ENCODE measurements around the gene LEP. TPM values are rescaled to one million over a fixed set of nuclear protein-coding genes. Genes with fewer than 3 reads are reported as not detected.

The LEP gene
- total RNA-seq, 1 donor from 2014 or later: not detected

DNA sequence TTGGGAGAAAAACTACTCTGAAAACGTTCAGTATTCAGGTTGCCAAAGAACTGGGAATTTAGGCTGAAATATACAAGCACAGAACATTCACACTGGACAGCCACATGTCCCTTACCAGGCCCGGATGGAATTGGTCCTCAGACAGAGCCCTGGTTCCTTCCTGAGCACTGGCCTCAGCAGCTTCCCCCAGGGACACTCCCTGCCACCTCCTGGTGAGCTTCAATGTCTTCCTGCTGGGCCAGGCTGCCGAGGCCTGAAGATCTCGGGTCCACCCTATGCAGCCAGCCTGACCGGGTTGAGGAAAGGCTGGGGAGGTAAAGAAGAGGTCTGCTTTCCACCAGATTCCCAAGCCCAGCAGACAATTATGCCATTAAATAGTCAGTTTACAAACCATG is 24.8 kb downstream of the LEP start:
- ATAC-seq (no peak), DNase-seq (no peak)
- H3K27ac ChIP-seq: no peak overlapping the region

DNA sequence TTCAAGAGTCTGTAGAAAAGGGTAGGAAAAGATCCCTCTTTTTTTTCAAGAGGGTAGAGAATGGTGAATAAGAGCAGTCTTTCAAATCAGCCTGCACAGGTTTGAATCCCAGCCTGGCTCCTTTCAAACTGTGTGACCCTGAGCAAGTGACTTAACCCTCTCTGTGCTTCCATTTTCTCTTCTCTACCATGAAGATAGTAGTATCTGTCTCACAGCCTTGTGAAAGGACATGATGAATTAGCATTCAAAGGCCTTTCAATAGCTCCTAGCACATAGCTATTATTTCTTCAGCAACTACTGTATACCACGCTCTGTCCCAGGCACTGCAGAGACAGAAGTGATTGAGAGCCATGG is 25.4 kb downstream of the LEP start:
- H3K4me3 ChIP-seq: no peak overlapping the region
- no peak for TF ChIP-seq CTCF (IDR thresholded peaks at IDR 0.05)
- H3K4me1 ChIP-seq: peaks cover 20% of the 10 kb centered on the region
- intact Hi-C loops (cut with DNase I): no loop called here
- H3K36me3 ChIP-seq: no peaks in the 10 kb centered on the region
- no peaks in the 10 kb centered on the region for H3K9me3 ChIP-seq
- DNase-seq: no peak
- H3K27ac ChIP-seq: no peak overlapping the region
- peaks cover 40% of the 10 kb centered on the region for H3K27me3 ChIP-seq (ENCODE audit: low read depth)
- ATAC-seq: peak in 1 of 2 donors; percentile 6

More for the DNA sequence above, 24.8 kb downstream of the LEP start:
- peaks cover 34% of the 10 kb centered on the region for H3K27me3 ChIP-seq (ENCODE audit: low read depth)
- no peaks in the 10 kb centered on the region for H3K9me3 ChIP-seq
- peaks cover 14% of the 10 kb centered on the region for H3K4me1 ChIP-seq
- no peak for TF ChIP-seq CTCF (IDR thresholded peaks at IDR 0.05)
- H3K4me3 ChIP-seq: no peak overlapping the region
- intact Hi-C loops (cut with DNase I): no loop called here
- H3K36me3 ChIP-seq: no peaks in the 10 kb centered on the region

GRCh38 chr7:128266883-128267594 is 26.0 kb downstream of the LEP start:
- no peak for TF ChIP-seq CTCF (IDR thresholded peaks at IDR 0.05)
- peak overlapping the region; percentile 16 for H3K4me3 ChIP-seq
- no peaks in the 10 kb centered on the region for H3K36me3 ChIP-seq
- H3K9me3 ChIP-seq: no peaks in the 10 kb centered on the region
- no peak for DNase-seq
- intact Hi-C loops (cut with DNase I): no loop called here
- ATAC-seq: peak; percentile 31 to 32
- no peak overlapping the region for H3K27ac ChIP-seq
- peaks cover 45% of the 10 kb centered on the region for H3K27me3 ChIP-seq (ENCODE audit: low read depth)
- H3K4me1 ChIP-seq: peaks cover 25% of the 10 kb centered on the region

DNA sequence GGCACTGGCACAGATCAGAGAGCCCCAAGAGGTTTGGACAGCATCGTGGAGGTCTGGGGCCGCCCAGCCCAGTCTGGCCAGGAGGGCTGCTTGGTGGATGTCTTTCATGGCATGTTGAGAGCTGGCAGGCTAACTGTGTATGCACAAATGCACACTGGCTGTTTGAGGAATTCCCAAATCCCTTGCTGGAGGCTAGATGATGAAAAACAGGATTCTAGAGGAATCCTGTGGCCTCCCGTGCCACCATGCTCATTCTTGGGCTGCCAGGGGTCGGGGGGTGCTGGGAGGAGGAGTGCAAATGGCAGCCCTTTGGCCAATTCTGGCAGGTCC is 26.5 kb downstream of the LEP start:
- Histone ChIP-seq H3K27ac (no peak overlapping the region), H3K36me3 (no peaks in the 10 kb centered on the region), H3K27me3 (ENCODE audit: low read depth) (peaks cover 48% of the 10 kb centered on the region), H3K4me3 (no peak overlapping the region), H3K4me1 (peaks cover 25% of the 10 kb centered on the region), H3K9me3 (no peaks in the 10 kb centered on the region)
- intact Hi-C loops (cut with DNase I): no loop called here
- no peak for TF ChIP-seq CTCF (IDR thresholded peaks at IDR 0.05)
- DNase-seq: no peak
- no peak for ATAC-seq

DNA sequence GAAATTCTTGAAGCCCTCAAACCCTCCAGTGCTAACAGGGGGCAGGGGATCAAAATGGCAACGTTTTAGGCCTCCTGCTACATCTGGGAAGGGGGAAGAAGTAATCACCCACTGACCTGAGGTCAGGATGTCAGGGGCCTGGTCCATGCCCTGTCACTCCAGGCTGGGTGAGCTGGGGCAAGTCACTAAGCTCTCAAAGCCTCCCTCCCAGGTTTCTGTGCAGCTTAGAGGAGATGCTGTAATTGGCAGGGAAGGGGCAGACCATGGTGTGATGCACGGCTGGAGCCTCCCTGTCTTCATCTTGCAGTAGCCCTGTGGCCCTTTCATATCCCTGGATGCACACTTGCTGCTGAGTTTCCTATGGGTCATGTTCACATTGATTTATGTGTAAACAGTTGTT is 27.2 kb downstream of the LEP start:
- DNase-seq (no peak), ATAC-seq (no peak)
- Histone ChIP-seq H3K36me3 (no peaks in the 10 kb centered on the region), H3K9me3 (no peaks in the 10 kb centered on the region), H3K4me3 (no peak overlapping the region), H3K27me3 (ENCODE audit: low read depth) (peaks cover 48% of the 10 kb centered on the region), H3K27ac (no peak overlapping the region), H3K4me1 (peaks cover 25% of the 10 kb centered on the region)
- intact Hi-C loops (cut with DNase I): no loop called here
- TF ChIP-seq CTCF (IDR thresholded peaks at IDR 0.05): no peak

Data from lower lobe of right lung (tissue), 2 donors.